Left lobe of liver (tissue), 2 donors: ENCODE results near the gene RBSN. TPM values are rescaled to one million over a fixed set of nuclear protein-coding genes. Genes with fewer than 3 reads are reported as not detected.

Experiments used
- ATAC-seq: fragments of 200-7000 bp; cut with Tn5 transposase; one replicate; pipeline ENCODE4 v1.9.1; 2020; ENCODE audit warnings: mild to moderate bottlenecking, moderate library complexity
- DNase-seq: peaks from one replicate; pipeline ENCODE4 v3.0.0-alpha.2; 2020; ENCODE audit warnings: low spot score
- total RNA-seq: library from RNA; stranded (reverse); gene quantifications from one replicate; pipeline ENCODE4 v1.2.1, GENCODE V29; 2021
- donor health status: DM: no; HTN: no; CAD: no; lungs with moderate emphysema.
- donor health status: DM: no; HTN: yes; CAD: no.

The RBSN gene
- total RNA-seq, 1 donor from 2014 or later = 12.6 TPM

DNA sequence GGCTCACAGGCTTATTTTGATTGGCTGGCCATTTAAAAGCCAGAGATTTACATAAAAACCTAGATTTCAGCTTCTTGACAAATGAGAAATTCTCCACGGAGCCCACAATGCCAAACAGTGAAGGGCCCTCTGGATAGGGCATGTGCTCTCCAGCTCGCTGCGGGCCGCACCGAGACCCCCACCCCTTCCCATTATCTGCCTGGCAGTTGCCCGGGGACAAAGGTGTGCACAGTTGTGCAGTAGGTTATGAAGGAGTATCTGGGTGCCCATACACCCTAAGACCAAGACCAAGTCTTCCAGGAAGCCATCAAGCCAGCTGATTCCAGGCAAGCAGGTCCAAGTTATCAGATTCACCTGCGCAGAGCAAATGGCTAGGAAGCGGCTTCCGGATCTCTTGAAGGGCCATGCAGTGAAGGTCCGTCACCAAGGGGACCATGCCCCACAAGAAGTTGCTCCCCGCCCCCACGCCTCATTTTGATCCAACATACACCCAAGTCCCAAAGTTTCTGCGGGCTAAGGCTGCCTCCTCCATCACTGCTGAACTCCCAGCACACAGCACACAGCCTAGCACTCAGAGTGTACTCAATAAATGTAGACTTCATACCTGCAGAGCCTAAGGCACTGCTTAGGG lies 35.2 kb downstream of the RBSN start:
- no peak for DNase-seq

DNA sequence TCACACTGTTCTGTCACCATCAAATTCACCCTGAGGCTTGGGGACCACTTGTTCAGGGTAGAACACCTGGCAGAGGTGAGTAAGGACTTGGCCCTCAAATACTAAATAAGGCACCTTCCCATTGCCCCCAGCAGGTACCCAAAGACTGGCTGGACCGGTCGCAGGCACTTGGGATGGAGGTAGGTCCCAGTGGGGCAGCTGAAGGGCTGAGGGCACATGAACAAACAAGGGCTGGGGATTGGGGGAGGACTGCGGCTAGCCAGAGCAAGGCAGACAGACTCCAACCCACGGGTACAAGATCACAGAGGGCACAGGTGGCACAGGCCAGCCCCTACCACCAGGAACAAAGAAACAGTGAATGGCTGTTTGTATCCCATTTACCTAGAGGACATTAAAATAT lies 35.7 kb downstream of the RBSN start:
- DNase-seq = no peak
- ATAC-seq = peak; percentile 28

More for the DNA sequence above, 35.2 kb downstream of the RBSN start:
- ATAC-seq = peak; percentile 3

DNA sequence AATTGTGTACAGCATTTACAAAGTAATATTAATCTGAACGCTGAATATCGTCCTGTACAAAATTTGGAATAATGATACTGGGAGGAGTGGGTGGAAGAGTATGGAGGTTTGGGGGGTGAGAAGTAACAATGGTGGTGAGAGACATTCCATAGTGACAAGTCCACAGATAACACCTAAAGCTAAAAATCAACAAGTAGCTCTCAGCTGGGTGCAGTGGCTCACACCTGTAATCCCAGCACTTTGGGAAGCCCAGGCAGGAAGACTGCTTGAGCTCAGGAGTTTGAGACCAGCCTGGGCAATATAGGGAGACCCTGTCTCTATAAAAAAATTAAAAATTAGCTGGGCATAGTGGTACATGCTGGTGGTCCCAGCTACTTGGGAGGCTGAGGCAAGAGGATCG lies 38.9 kb downstream of the RBSN start:
- ATAC-seq (no peak), DNase-seq (no peak)

DNA sequence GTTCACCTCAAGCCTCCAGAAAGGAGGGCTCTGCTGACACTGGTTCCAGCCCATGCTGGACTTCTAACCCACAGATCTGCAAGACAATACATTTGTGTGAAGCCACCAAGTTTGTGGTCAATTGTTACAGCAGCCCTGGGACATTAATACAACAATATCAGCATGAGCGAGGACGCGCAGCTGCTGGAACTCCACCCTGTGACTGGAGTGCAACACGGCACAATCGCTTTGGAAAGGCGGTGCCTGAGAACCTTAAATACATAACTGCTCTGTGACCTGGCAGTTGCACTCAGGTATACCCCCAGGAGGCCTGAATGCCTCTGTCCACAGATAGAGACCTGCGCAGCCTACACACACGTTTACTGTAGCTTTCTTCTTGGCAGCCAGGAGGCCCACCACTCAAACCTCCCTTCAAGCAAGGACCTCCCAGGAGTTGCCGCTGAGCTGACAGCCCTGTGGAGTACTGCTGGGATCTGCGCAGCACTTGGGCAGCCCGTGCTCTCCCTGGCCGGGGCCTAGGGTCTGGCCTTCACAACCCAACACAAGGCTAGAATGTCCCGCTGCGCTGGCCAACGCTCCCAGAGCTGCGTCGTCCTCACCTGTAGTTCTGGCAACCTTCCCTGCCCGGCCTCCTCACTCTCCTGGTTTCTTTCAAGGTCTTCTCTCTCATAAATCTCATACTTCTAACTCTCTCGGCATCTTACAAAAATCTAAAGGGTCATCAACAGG lies 42.1 kb downstream of the RBSN start:
- ATAC-seq (no peak), DNase-seq (no peak)

DNA sequence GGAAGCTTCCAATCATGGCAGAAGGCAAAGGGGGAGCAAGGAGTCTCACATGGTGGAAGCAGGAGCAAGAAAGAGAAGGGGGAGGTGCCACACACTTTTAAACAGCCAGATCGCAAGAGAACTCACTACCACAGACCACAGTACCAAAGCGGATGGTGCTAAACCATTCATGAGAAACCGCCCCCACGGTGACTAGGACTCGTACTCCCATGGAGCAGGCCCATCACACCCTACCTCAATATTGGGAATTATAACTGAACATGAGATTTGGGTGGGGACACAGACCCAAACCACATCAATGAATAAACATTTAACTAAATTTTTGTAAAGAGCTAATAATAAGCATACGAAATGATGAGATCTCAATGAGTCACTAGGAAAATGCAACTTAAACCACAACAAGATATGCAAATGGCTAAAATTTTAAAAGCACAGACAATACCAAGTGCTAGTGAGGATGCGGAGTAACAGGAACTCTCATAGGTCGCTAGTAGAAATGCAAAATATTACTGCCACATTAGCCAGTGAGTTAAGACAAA lies 43.9 kb downstream of the RBSN start:
- DNase-seq (no peak), ATAC-seq (no peak)

DNA sequence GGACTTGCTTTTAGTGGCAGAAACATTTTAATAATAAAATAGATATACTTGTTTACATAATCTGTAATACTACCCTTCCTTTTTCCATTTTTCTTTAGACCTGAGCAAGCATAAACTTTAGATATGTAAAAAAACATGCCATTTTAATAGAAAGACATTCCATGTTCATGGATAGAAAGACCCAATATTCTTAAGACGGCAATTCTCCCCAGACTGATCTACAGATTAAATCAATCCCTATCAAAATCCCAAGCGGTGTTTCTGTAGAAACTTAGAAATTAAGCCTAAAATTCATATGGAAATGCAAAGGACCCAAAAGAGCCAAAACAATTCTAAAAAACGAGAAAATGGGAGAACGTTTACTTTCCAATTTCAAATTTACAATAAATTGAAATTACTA lies 45.4 kb downstream of the RBSN start:
- DNase-seq (no peak), ATAC-seq (no peak)

DNA sequence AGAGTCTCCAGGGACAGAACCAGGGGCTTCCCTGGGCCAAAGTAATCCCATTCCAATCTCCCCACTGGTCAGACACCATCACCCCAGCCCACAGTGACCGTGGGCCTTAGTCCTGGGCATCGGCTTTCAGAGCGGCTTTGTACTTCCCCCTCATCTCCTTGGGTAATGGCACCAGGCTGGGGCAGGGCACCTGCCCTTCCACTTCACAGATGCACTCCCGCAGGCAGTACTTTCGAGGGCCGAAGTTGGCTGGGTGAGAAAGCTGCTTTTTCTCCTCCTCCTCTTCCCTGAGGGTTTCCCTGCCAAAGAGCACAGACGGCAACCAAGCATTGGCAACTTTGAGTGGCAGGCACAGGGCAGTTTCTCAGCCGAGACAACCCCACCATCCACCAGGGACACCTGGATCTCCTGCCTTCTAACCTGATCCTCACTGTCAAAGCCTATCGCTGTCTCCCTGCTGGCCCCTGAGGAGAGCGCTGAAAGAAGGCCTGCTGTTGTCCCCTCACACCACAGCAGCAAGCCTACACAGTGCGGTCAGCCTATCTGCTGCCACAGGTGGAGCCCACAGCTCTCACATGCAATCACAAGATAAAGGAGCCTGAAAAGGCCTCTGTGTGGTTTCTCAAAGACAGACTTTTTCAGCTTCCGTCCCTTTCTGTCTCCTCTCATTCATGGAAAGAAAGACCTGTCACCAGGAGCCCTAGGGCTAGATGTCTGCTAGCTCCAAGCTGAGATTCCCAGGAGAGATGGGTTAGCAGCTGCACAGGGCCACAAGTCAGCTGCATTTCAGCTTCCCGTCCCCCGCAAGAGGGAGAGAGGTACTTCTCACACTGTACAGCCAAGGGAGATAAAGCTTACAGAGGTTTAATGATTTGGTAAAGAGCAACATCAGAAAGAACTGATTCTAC lies 46.4 kb downstream of the RBSN start:
- no peak for ATAC-seq

DNA sequence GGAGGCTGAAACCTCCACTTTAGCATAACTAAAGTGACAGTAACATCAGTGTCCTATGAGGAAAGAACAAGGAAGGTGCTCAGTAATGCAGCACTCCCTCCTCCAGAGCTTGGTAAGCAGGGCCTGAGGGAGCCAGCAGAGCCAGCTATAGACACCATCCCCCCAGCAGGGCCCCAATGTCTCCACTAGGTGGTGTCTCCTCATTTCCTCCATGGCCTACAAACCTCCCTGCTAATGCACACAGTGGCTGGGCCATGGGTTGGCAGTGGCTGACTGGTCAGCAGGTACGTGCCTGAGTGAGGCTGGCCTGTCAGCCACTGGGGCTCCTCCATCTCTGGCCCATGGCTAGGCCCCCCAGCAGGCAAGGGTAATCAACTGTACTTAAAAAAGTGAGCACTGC lies 47.4 kb downstream of the RBSN start:
- DNase-seq (peak; percentile 58), ATAC-seq (peak; percentile 92)

More for the DNA sequence above, 46.4 kb downstream of the RBSN start:
- DNase-seq = no peak

DNA sequence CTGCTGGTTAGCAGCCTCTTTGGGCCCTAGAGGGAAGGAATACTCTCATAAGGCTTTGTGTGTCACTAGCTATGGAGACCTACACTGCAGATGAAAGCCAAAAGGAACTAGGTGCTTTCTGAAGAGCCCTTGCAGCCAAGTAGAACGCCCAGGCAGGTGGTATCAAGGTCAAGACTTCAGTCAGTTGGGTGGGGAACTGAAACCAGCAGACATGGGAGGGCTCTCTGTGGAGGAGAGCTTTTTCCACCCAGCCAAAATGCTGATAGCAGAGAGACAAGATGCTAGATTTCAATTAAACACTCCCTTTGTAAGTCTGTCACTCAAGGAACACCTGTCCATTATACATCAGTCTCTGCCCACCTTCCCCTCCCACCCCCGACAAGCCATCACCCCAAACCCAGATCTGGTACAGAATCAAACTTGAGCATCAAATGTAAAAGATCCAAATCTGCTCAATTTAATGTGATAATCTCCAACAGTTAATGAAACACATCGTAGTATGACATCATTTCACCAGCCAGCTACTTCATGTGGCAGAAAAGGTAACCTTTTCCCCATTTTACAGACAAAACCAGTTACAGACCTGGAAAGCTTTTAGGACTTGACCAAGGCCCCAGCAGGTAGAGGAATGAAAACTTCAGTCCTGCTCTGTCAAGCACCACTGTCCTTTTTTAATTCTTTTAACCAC lies 48.4 kb downstream of the RBSN start:
- DNase-seq = no peak

DNA sequence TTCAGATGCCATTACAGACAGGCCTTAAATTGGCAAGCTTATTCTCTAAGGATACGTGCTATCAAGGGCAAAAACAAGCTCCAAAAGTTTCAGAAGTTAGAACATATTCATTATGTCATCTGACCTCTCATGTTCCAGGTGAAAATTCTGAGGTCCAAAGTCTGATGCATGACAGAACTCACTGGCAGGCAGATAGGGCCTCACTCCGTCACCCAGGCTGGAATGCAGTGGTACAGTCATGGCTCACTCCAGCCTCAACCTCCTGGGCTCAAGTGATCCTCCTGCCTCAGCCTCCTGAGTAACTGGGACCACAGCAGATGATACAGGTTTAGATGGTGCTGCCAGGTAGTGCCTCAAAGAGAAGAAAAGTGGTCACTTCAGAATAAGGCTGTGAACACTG lies 49.4 kb downstream of the RBSN start:
- DNase-seq = no peak
- peak; percentile 59 for ATAC-seq

More for the DNA sequence above, 48.4 kb downstream of the RBSN start:
- ATAC-seq = no peak

DNA sequence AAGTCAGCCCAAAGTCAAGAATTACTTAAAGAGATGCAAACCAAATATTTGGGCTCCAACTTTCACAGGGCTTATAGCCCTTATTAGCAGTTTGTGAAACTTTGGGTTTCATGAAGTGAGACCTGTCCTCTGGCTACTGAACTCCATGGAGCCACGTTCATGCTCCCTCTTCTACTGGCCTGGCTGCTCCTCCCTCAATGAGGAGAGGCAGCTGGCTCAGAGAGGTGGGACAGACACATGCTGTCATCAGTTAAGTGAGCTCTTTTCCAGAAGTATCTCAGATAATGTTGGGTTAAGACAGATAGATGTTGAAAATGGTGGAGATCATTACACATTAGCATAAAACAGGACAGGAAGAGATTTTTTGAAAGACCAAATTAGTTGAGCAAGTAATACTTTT lies 53.3 kb downstream of the RBSN start:
- DNase-seq (no peak), ATAC-seq (no peak)

DNA sequence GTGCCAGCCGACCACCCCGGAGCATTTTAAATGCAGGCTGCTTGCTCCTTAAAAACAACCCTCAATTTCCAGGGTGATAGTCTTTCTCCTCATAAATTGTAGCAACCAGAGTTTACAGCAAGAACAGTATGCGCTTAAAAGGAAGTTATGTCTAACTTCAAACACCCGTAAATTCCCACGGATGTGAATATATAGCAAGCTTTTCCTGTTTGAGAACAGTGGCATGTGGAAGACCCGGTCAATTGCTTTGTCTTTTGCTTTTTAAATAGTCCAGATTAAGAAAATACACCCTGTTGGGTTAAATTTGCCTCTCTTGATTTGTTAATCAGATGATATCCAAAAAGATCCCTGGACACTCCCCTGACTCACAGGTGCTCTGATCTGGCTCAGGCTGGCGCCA lies 54.6 kb downstream of the RBSN start:
- ATAC-seq (no peak), DNase-seq (no peak)

DNA sequence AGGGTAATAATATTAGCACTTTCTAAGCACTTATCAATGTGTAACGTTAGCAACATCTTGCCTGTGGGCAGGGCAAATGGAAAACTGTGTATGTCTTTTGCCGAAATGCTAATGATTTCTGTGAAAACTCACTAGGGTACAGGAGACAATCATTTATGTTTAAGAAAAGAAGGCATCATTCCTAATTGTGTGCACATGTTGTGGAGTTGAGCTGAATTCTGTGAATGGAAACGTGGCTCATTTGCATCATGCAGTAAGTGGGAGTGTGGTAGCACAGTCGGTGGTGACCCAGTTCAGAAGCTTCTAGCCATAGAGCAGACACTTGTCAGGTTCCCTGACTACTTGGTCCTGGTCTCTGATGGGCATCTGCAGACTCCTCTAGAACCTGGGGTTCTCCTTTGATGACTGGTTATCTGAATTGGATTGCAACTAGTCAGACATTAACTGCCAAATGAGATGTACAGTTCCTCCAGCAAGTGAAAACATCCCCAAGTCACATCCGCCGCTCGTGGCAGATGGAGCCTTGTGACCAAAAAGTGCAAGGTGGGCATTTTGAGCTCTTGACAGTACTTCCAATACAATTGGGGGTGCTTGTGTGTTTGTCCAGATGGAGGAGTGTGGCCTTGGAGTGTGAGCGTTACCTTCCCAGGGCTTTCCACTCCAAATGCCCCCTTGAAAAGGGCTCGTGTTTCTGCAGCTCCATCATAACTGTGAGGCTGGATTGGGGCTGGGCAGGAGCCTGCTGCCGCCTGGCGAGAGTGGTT lies 55.4 kb downstream of the RBSN start:
- ATAC-seq (no peak), DNase-seq (no peak)

DNA sequence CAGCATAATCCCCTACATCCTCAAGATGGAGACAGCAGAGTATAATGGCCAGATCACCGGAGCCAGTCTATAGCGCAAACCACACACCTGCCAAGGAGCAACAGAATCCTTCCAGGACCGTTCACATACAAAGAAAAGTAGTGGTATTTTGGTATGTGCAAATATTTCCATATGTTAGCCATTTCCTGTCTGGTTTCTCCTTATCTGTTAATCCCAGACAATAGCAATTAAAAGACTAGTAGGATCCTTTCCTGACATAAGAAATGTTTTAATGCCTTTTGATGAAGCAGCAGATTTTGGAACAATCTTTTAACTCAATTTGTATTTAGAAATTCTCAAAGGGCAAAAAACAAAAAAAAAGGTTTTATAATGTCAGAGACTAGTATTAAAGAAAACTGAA lies 56.0 kb downstream of the RBSN start:
- ATAC-seq (no peak), DNase-seq (no peak)

DNA sequence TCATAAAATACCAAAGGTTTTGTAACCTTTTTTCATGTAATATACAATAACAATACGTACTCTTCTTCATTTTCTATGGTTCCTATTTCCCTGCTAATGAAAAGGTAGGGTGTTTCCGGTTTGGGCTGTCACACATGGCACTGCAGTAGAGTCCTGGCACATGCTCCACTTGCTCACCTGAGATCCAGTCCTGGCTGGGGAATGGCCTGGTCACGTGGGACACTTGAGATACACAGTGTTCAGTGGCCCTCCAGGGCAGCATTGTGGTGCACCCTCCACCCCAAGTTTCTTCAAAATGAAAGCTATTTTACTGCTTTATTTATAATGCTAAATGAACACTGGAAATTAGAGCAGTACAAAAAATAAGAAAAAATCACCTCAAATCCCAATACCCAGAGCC lies 57.0 kb downstream of the RBSN start:
- ATAC-seq (peak; percentile 43), DNase-seq (no peak)

DNA sequence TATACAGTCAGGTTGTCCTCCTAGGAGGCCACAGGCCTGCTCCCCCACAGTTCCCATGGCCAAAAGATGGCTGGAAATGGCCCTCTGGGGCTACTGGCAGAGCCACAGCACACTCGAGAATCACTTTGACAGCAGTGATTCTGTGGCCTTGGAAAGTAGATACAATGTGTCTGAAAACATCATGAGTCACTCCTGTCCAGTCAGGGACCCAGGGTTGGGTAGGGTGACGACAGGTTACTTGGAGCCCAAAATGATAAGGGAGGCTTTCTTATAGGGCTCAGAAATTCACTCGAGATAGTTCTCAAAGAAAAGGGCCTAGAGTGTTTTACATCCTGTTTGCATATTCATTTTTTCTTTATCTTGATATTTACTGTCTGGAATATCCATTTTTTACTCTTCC lies 58.1 kb downstream of the RBSN start:
- no peak for DNase-seq
- no peak for ATAC-seq

DNA sequence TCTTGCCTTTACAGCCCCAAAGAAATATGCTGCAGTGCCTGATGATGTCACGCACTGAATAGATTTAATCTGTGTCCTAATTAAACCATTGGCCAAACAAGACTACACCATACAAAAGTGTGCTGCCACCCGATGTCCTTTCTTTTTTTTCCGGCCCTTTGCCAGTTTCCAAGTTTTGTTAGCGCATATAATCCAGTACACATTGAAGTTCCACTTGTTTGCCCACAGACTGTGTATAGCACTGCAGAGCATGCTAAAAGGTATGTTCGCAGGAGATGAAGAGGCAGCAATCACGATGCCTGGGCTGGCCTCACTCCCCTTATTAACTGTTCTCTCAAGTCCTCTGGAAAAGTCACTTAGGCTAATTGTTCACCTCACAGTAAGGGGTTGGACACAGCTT lies 60.6 kb downstream of the RBSN start:
- no peak for ATAC-seq

DNA sequence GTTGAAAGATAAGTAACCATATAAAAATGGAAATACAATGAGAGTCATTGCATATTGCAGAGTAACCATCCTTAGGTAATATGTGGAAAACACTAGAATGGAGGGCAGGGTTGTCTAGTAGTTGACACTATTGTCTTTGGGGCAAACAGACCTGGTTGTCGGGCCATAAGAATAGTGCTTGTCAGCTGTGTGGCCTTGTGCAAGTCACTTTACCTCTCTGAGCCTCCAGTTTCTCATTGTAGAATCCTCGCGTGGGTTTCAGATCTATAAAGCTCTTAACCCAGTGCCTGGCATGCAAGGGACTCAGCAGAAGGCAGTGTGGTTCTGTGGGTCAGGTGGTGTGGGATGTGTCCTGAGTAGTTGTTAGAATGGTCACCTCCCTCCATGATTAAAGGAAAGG lies 65.8 kb downstream of the RBSN start:
- ATAC-seq = no peak
- DNase-seq = no peak

More for the DNA sequence above, 60.6 kb downstream of the RBSN start:
- DNase-seq = no peak

DNA sequence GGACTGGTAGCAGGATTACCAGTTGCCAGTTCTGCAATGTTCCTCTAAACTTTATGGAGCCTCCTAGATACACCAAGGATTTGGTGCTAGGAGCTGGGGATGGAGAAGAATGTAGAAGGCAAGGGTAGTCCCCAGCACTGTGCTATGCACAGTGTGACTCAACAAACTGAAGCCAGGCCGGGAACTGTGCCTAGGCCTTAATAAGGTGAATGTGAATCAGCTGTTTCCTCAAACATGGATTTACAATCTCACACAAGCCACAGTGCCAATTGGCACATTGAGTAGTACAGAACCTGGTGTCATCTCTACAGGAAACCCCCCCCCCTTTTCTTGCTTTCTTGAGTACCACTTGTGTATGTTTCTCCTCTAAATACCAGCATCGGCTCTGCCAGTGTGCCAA lies 66.3 kb downstream of the RBSN start:
- ATAC-seq (no peak), DNase-seq (no peak)

DNA sequence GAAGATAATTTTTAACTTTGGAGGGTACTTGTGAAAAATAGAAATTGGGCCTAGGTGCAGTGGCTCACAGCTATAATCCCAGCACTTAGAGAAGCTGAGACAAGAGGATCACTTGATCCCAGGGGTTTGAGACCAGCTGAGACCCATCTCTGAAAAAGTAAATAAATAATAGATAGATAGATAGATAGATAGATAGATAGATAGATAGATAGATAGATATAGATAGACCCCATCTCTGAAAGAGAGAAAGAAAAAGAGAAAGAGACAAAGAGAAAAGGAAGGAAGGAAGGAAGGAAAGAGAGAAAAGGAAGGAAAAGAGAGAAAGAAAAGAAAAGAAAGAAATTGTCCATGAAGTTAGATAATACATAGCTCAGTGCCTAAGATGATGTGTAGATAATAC lies 69.3 kb downstream of the RBSN start:
- no peak for ATAC-seq

More for the DNA sequence above, 69.3 kb downstream of the RBSN start:
- DNase-seq = no peak
